Gastrocnemius medialis (tissue), 4 donors: ENCODE data around the gene S100A8.

Experiments
- POLR2A ChIP-seq, 2 donors: fragments of 450-650 bp; IDR thresholded peaks; one replicate each; pipeline ENCODE4 v1.6.1; 2017; ENCODE audit warnings: antibody characterized with exemption in 2 of 2, mild to moderate bottlenecking in 2 of 2, moderate library complexity in 2 of 2
- TF ChIP-seq, protein P1 (sequence below), 5 experiments: fragments of 450-650 bp in 3 of 5; fragments of 200-600 bp in 2 of 5; sonication (generic) in 2 of 5; IDR thresholded peaks in 4 of 5; conservative IDR thresholded peaks in 1 of 5; 1 replicate in 4 of 5; 2 replicates in 1 of 5; pipeline ENCODE4 v1.5.1; 2016 to 2019; ENCODE audit warnings: antibody characterized with exemption in 5 of 5, mild to moderate bottlenecking in 3 of 5, moderate library complexity in 3 of 5

DNA sequence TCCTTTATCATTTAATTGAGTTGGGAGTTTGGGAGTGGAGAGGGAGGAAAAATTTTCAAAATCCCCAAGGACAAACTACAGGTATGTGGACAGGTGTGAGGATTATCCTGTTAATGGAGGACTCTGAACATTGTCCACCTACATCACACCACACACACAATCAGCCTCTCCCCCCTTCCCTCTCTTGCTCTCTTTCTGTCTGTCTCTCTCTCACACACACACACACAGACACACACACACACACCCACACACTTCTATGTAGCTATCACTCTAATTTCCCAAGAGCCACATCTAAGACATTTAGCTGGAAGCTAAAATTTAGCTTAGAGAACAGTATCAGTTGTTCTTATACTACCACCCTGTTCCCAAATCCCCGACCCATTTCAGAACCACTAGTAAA, 1.5 kb downstream of the S100A8 start:
- TF ChIP-seq, protein P1, sequence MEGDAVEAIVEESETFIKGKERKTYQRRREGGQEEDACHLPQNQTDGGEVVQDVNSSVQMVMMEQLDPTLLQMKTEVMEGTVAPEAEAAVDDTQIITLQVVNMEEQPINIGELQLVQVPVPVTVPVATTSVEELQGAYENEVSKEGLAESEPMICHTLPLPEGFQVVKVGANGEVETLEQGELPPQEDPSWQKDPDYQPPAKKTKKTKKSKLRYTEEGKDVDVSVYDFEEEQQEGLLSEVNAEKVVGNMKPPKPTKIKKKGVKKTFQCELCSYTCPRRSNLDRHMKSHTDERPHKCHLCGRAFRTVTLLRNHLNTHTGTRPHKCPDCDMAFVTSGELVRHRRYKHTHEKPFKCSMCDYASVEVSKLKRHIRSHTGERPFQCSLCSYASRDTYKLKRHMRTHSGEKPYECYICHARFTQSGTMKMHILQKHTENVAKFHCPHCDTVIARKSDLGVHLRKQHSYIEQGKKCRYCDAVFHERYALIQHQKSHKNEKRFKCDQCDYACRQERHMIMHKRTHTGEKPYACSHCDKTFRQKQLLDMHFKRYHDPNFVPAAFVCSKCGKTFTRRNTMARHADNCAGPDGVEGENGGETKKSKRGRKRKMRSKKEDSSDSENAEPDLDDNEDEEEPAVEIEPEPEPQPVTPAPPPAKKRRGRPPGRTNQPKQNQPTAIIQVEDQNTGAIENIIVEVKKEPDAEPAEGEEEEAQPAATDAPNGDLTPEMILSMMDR (IDR thresholded peaks at IDR 0.05 in 4 of 5, conservative IDR thresholded peaks at IDR 0.05 in 1 of 5), result no peak
- no peak for TF ChIP-seq POLR2A (IDR thresholded peaks at IDR 0.05)
